GM23248 (cell line): ENCODE measurements around the gene NAALADL2. TPM values are rescaled to one million over a fixed set of nuclear protein-coding genes. Genes with fewer than 3 reads are reported as not detected.

Experiments
- DNase-seq: peaks from one replicate; pipeline ENCODE4 v3.0.0-alpha.2; 2015
- H2AFZ ChIP-seq: fragments of 200-600 bp; sonication (generic); 2 replicates; pipeline ENCODE4 v1.6.1; 2016; ENCODE audit warnings: antibody characterized with exemption
- H3F3A ChIP-seq: fragments of 200-600 bp; sonication (generic); 2 replicates; pipeline ENCODE4 v1.6.1; 2016; ENCODE audit warnings: mild to moderate bottlenecking, antibody characterized with exemption, mixed run types; ENCODE audit not compliant: insufficient read depth
- H3K27ac ChIP-seq: fragments of 200-600 bp; sonication (generic); 2 replicates; pipeline ENCODE4 v1.5.1; 2016; ENCODE audit warnings: mild to moderate bottlenecking
- H3K27me3 ChIP-seq: fragments of 200-600 bp; sonication (generic); replicated peaks from 2 replicates; pipeline ENCODE4 v1.6.1; 2016; ENCODE audit warnings: mild to moderate bottlenecking; ENCODE audit not compliant: insufficient read depth
- H3K36me3 ChIP-seq: fragments of 200-600 bp; sonication (generic); 2 replicates; pipeline ENCODE4 v1.6.1; 2016; ENCODE audit warnings: low read depth, mild to moderate bottlenecking
- H3K4me1 ChIP-seq: fragments of 200-600 bp; sonication (generic); 2 replicates; pipeline ENCODE4 v1.6.1; 2016; ENCODE audit warnings: mild to moderate bottlenecking; ENCODE audit not compliant: insufficient read depth
- H3K4me2 ChIP-seq: fragments of 200-600 bp; sonication (generic); one replicate; pipeline ENCODE4 v1.6.1; 2016; ENCODE audit warnings: mild to moderate bottlenecking; ENCODE audit not compliant: unreplicated experiment
- H3K4me3 ChIP-seq: fragments of 200-600 bp; sonication (generic); 2 replicates; pipeline ENCODE4 v1.5.1; 2016; ENCODE audit warnings: mild to moderate bottlenecking
- H3K79me2 ChIP-seq: fragments of 200-600 bp; sonication (generic); 2 replicates; pipeline ENCODE4 v1.6.1; 2016; ENCODE audit warnings: mild to moderate bottlenecking; ENCODE audit not compliant: insufficient read depth
- H3K9ac ChIP-seq: fragments of 200-600 bp; sonication (generic); 2 replicates; pipeline ENCODE4 v1.6.1; 2016; ENCODE audit warnings: mild to moderate bottlenecking
- H3K9me2 ChIP-seq: fragments of 200-600 bp; sonication (generic); 2 replicates; pipeline ENCODE4 v1.6.1; 2016; ENCODE audit warnings: mixed run types, mild to moderate bottlenecking, moderate library complexity; ENCODE audit not compliant: insufficient read depth
- H3K9me3 ChIP-seq: fragments of 200-600 bp; sonication (generic); one replicate; pipeline ENCODE4 v1.6.1; 2017; ENCODE audit warnings: low read depth
- H4K20me1 ChIP-seq: fragments of 200-600 bp; sonication (generic); 2 replicates; pipeline ENCODE4 v1.6.0; 2016; ENCODE audit not compliant: insufficient read depth
- EZH2 ChIP-seq: fragments of 200-600 bp; sonication (generic); IDR thresholded peaks from 2 replicates; pipeline ENCODE4 v1.6.1; 2018; ENCODE audit warnings: antibody characterized with exemption, mild to moderate bottlenecking; ENCODE audit not compliant: insufficient read depth, poor library complexity, severe bottlenecking
- EZH2phosphoT487 ChIP-seq: fragments of 200-600 bp; sonication (generic); IDR thresholded peaks from 2 replicates; pipeline ENCODE4 v1.6.1; 2018; ENCODE audit warnings: antibody characterized with exemption, moderate library complexity, mild to moderate bottlenecking, low read depth; ENCODE audit not compliant: insufficient read depth
- WGBS, 2 experiments: methylation state at CpG; one replicate each; pipeline ENCODE4 v1.1.6; 2015 to 2017; ENCODE audit warnings: low lambda C conversion rate in 2 of 2, low coverage in 1 of 2; ENCODE audit errors: missing lambda C conversion rate in 2 of 2; 5-methylcytosine and 5-hydroxymethylcytosine counted together
- in situ Hi-C: fragments of 300-500 bp; cut with MboI; formaldehyde crosslinking; loops from 2 replicates; pipeline ENCODE4 v1.15.0; 2020
- polyA plus RNA-seq: library from polyadenylated mRNA; unstranded; fragments of >200 nt; fragmentation: Nextera tagmentation; extraction: Ambion mirVana; gene quantifications from 2 replicates; pipeline ENCODE4 v1.2.1, GENCODE V29; 2016
- total RNA-seq: library from RNA; depleted of rRNA; stranded (reverse); fragments of >200 nt; shearing (Covaris generic); gene quantifications from 2 replicates; pipeline ENCODE4 v1.2.3, GENCODE V29; 2014

Gene NAALADL2
- total and polyA plus RNA-seq, 2 experiments from 2014 or later, result 20.5 to 81.0 TPM

DNA sequence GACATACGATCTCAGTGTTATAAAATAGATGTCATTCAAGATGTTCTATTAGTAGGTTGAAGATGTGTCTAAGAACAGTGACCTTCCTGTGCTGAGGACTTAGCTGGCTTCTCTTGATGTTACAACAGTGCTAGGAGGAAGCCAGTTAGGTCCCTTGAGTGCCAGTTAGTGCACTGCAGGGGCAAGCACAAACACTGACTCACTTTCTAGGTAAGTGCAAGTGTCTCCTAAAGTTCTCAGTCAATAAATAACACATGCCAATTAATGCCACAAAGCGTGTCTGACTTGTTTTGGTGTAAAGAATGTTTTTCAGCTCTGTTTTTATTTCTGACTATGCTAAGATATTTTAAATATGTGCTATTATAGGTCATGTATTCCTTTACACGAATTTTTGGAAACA, 211.8 kb downstream of the NAALADL2 start:
- DNase-seq, result no peak
- no peaks in the 10 kb centered on the region for H3K79me2 ChIP-seq
- H3K4me1 ChIP-seq, result peaks cover 10% of the 10 kb centered on the region
- no peaks in the 10 kb centered on the region for H3K9me2 ChIP-seq
- H3K9ac ChIP-seq, result no peak overlapping the region
- H2AFZ ChIP-seq, result no peak overlapping the region
- no peak overlapping the region for H3K4me3 ChIP-seq
- no peaks in the 10 kb centered on the region for H3K27me3 ChIP-seq
- WGBS, 2 experiments, result 78 to 85% methylated on average over 3 of the region's 3 CpGs
- H3K9me3 ChIP-seq, result no peaks in the 10 kb centered on the region
- H3K27ac ChIP-seq, result no peak overlapping the region
- in situ Hi-C loops, result no loop called here
- no peak overlapping the region for H3K4me2 ChIP-seq
- no peaks in the 10 kb centered on the region for H4K20me1 ChIP-seq
- H3F3A ChIP-seq, result no peaks in the 10 kb centered on the region; the same call in 1 of the 2 replicates
- H3K36me3 ChIP-seq, result no peaks in the 10 kb centered on the region
- no peak for TF ChIP-seq EZH2
- no peak for TF ChIP-seq EZH2phosphoT487

- H3K9me3 ChIP-seq, result no peaks in the 10 kb centered on the region
- no peaks in the 10 kb centered on the region for H3K27me3 ChIP-seq
- 78 to 80% methylated on average over 6 of the region's 6 CpGs for WGBS, 2 experiments
- H3K9me2 ChIP-seq, result no peaks in the 10 kb centered on the region; the same call in 1 of the 2 replicates
- H4K20me1 ChIP-seq, result no peaks in the 10 kb centered on the region
- H3K9ac ChIP-seq, result no peak overlapping the region
- H3F3A ChIP-seq, result no peaks in the 10 kb centered on the region; the same call in 1 of the 2 replicates
- TF ChIP-seq EZH2phosphoT487 (no peak), EZH2 (no peak)
- DNase-seq, result no peak
- H3K4me1 ChIP-seq, result peaks cover 10% of the 10 kb centered on the region
- no peaks in the 10 kb centered on the region for H3K79me2 ChIP-seq
- no peak overlapping the region for H3K4me2 ChIP-seq
- no peak overlapping the region for H2AFZ ChIP-seq
- in situ Hi-C loops, result no loop called here
- no peak overlapping the region for H3K27ac ChIP-seq
- H3K36me3 ChIP-seq, result no peaks in the 10 kb centered on the region
- H3K4me3 ChIP-seq, result no peak overlapping the region
These were observed 214.2 kb downstream of the NAALADL2 start for GRCh38 chr3:175073219-175073905.

DNA sequence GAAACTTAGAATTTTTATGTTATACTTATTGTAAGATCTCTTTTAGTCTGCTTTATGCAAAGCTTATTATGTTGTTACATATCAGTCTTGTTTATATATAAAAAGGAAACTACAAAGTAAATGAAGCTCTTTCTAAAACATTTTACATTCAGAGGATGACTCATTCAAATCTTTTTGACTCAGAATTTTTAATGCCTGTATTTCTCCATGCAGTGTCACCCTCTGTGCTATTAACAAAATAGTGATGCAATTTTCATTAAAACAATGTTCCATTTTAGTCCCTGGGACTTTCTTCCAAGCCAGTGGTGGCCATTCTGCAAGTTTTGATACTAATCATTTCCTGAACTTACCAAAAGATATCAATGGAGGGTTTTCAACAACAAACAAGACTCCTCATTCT, 216.1 kb downstream of the NAALADL2 start:
- no peaks in the 10 kb centered on the region for H3K79me2 ChIP-seq
- no peaks in the 10 kb centered on the region for H4K20me1 ChIP-seq
- H3K9me3 ChIP-seq, result no peaks in the 10 kb centered on the region
- TF ChIP-seq EZH2phosphoT487 (no peak), EZH2 (no peak)
- H3K27me3 ChIP-seq, result no peaks in the 10 kb centered on the region
- 0 out of 2 replicates have a peak overlapping the region, but pooled peaks have one; percentile 1 for H3K4me3 ChIP-seq
- no peak overlapping the region for H3K9ac ChIP-seq
- DNase-seq, result peak; percentile 62
- in situ Hi-C loops, result no loop called here
- H3K36me3 ChIP-seq, result no peaks in the 10 kb centered on the region
- peak overlapping the region; percentile 51 for H3K4me2 ChIP-seq
- H3K9me2 ChIP-seq, result no peaks in the 10 kb centered on the region; the same call in 1 of the 2 replicates
- H3K4me1 ChIP-seq, result peaks cover 10% of the 10 kb centered on the region
- peak overlapping the region; percentile 62 for H2AFZ ChIP-seq
- H3F3A ChIP-seq, result no peaks in the 10 kb centered on the region; the same call in 1 of the 2 replicates
- no peak overlapping the region for H3K27ac ChIP-seq

DNA sequence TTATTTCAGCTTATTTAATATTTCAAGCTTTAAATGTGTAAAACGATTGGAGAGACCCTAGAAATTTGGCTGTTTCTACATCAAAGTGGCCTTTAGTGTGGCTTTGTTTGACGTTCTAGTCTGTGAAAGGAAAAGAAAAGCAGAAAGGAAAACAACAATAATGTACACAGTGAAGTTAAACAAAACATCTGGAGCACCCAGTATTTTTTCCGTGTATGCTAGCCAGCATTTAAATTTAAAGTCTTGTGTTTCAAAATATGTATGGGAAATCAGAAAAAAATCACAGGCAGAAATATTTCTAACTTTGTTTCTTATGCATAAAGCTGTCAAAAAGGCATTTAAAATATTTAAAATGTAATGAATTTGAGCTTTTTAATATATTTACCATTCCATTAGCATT, 218.1 kb downstream of the NAALADL2 start:
- 26 to 35% methylated on average over 3 of the region's 3 CpGs for WGBS, 2 experiments
- Histone ChIP-seq H3K4me2 (no peak overlapping the region), H3F3A (no peaks in the 10 kb centered on the region; the same call in 1 of the 2 replicates), H3K4me1 (peaks cover 10% of the 10 kb centered on the region), H3K4me3 (no peak overlapping the region), H3K79me2 (no peaks in the 10 kb centered on the region), H3K36me3 (no peaks in the 10 kb centered on the region), H3K27ac (no peak overlapping the region), H3K9me2 (no peaks in the 10 kb centered on the region; the same call in 1 of the 2 replicates), H3K9me3 (no peaks in the 10 kb centered on the region), H3K27me3 (no peaks in the 10 kb centered on the region), H4K20me1 (no peaks in the 10 kb centered on the region), H3K9ac (no peak overlapping the region), H2AFZ (peak overlapping the region; percentile 47)
- no peak for TF ChIP-seq EZH2phosphoT487
- no peak for TF ChIP-seq EZH2
- in situ Hi-C loops, result no loop called here
- DNase-seq, result no peak
